ENCODE data around the gene M1AP.

GRCh38 chr2:74553892-74554819 is 94.0 kb downstream of the M1AP start, which contains the start of the genes DOK1 and LOXL3:
- TF ChIP-seq CTCF (IDR thresholded peaks at IDR 0.05 in 8 of 11, conservative IDR thresholded peaks at IDR 0.05 in 3 of 11) = peak in 3 of 11 experiments; percentile 17 to 23 (median 18)
- peak; percentile 87 to 89 (median 89) for TF ChIP-seq POLR2AphosphoS5 (IDR thresholded peaks at IDR 0.05)
- TF ChIP-seq POLR2A (IDR thresholded peaks at IDR 0.05) = peak in 1 of 3 donors; percentile 42

Data from spleen (tissue), 7 donors.